GM18517 (cell line): ENCODE results near the gene RICTOR.

Experiments used
- ATAC-seq: cut with Tn5 transposase; IDR thresholded peaks from one replicate; pipeline ENCODE4 v1.9.1; 2021; ENCODE audit warnings: mild to moderate bottlenecking, moderate library complexity; ENCODE audit not compliant: unreplicated experiment

Gene RICTOR

DNA sequence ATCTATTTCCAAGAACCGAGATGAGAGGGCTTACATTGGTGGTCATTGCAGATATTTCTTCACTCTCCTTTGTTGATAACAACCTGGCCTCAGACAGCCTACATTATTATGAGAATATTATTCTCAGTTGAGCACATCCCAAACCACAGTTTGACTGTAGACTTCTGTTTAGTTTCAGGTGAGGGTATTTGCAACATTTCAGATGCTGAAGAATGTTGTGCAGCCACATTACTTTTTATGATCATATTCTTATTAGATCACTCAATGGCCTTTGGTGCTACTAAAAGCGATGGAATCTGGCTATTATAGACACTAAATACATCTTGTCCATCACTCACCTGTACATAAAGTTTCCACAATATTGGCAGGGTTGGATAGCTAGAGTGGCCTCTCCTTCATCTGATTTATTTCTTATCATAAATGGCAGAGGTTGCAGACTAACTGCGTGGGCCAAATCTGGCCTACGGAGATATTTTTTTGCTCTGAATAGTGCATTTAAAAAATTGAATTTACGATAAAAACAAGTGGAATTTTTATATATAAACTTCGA lies 26.2 kb upstream of the RICTOR start:
- ATAC-seq, result no peak

DNA sequence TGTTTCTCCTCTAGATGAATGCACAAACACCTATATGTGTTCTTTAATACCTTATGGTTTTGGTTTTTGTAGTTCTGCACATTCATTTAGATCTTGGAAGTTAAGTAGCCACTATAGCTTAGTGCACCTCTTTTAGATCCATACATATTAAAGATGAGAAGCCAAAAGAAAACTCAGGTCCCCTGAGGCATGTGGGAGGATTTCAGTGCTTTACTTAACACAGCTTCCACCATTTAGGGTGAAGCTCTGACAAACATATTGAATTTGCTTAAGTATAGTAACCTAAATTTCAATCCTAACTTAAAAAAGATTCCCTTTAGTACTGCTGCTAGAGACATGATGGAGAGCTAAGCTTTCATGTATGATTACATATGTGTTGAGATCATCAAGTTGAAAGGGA lies 25.6 kb upstream of the RICTOR start:
- ATAC-seq, result no peak

DNA sequence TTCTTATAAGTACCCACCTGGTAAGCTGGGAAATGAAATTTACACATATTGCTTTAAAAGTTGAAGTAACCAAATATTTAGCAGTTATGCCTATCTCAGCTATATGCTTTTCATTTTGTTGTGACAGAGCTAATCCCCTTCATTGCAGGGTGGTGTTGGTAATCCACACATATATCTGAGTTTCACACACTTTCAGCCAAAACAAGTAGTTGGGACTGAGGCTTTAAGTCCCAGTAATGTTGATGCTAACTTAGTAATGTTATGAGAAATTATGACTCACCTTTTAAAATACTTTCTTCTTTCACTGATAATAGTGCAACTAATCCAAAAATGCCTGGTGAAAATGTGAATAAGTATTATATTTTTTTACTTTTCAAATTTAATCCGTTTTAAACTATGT lies 19.2 kb upstream of the RICTOR start:
- no peak for ATAC-seq

DNA sequence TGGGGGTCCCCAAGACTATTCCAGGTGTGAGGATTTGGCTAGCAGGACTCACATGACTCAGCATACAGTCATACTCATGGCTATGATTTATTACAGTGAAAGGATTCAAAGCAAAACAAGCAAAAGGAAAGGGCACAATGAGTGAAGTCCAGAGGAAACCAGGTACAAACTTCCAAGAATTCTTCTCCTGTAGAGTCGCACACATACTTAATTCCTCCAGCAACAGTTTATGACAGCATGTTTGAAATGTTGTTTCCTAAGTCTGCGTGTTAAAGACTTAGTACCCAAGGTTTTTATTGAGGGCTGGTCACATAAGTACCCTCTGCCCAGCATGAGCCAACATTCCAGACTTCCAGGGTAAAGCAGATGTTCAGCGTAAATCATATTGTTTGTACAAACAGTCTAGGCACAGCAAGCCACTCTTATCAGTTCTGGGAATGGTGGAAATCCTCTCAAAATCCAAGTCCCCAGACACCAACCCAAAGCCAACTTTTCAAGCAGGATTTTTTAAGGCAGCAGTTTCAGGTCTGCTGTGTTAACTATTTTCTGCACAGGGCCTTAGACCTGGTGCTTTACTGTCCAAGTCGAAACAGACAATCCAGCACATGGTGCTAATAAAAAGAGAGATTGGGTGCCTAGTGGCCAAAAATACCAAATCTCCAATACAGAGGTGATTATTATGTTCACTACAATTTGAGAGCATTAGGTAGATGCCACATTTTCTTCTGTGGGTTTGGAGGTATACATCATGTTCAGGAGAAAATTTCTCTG lies 18.6 kb upstream of the RICTOR start:
- no peak for ATAC-seq

DNA sequence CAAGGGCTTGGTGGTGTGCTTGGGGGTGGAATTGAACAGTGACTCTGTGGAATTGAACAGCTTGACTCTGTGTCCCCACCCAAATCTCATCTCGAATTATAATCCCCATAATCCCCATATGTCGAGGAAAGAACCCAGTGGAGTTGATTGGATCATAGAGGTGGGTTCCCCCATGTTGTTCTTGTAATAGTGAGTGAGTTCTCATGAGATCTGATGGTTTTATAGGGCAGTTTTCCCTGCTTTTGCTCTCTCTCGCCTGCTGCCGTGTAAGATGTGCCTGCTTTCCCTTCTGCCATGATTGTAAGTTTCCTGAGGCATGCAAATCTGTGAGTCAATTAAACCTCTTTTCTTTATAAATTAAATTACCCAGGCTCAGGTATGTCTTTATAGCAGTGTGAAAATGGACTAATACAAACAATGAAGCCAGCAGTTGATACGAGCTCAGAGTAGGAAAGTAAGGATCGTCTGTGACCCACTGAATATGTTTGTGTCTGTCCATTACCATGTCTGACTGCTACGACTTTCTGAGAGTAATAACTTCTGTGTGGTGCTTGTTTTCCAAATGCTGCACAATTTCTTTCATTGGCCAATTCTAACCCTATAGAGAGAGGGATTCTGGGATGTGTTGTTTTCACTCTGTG lies 17.9 kb upstream of the RICTOR start:
- no peak for ATAC-seq

DNA sequence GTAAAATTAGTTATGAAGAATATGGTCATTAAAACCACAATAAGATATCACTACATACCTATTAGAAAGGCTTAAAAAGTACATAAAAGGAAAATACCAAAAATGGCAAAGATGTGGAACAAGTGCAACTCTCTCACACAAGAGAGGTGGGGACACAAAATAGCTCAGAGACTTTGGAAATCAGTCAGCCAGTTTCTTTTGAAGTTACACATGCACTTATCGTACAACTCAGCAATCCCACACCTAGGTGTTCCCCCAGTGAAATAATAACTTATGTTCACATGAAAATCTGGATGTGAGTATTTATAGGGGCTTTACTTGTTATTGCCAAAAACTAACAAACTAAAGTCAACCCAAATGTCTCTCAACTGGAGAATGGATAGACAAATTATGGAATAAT lies 9.8 kb upstream of the RICTOR start:
- ATAC-seq, result no peak

DNA sequence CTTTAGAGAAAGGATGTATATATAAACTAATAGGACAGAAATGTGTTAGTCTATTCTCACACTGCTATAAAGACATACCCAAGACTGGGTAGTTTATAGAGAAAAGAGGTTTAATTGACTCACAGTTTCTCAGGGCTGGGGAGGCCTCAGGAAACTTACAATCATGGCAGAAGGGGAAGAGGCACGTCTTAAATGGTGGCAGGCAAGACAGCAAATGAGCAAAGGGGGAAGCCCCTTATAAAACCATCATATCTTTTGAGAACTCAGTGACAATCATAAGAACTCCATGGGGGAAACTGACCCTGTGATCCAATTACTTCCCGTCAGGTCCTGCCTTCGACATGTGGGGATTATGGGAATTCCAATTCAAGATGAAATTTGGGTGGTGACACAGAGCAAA lies 8.8 kb upstream of the RICTOR start:
- ATAC-seq, result no peak

DNA sequence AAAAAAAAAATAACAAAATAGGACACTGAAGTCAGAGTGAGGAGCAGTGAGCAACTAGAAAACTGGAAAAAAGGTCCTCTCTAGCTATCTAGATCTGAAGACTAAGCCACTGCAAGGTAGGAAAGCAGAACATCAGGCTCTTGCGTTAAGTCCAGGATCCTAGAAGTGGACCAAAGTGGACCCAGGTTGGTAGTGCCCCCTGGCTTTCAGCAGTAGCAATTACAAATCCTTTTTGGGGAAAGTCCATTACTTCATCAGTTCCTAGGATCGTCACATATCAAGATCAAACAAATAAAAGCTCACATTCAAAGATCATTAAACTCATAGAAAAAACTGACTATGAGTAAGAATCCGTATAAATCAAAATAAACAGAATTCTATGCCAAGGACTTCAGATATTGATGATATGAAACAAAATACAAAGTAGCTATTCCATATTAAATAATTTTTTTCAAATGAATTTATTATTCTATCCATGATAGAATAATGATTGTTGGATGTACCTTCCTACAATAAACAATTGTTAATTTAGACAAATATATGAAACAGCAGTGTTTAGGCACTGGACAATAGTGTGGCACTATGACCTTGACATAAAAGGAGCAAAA lies 6.5 kb upstream of the RICTOR start:
- ATAC-seq, result no peak

DNA sequence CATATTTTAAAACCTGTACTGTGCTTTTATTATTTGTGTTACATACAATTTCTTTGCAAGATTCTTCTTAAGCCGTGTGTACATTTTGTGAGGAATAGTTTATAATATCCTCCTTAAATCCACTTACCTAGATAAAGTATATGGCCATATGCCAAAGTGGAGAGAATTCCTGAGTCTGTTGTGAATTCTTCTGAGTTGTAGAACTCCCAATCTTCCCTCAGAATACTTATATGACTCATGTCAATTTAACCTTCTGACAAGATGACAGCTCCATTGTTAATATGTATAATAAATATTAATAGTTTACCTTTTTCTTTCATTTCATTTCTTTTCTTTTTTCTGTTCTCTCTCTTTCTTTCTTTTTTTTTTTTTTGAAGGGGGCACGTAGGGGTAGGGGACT lies 6.0 kb upstream of the RICTOR start:
- no peak for ATAC-seq

DNA sequence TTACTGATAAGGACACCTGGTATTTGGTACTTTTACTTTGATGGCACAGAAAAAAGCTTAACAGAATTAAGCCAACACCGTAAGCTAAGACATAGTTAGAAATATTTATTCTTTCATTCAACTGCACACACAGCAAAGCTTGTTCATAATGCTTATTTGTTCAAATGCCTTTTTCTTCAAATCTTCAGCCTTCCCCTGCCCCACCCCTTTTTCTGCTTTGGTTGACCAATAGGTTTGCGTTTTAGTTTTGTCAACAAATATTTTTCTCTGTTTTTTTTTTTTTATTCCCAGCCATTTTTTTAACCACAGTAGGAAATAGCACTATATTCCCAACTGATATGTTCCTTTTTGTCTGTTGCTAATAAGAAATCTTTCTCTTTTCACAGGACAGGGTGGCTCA lies 4.9 kb upstream of the RICTOR start:
- ATAC-seq, result no peak

DNA sequence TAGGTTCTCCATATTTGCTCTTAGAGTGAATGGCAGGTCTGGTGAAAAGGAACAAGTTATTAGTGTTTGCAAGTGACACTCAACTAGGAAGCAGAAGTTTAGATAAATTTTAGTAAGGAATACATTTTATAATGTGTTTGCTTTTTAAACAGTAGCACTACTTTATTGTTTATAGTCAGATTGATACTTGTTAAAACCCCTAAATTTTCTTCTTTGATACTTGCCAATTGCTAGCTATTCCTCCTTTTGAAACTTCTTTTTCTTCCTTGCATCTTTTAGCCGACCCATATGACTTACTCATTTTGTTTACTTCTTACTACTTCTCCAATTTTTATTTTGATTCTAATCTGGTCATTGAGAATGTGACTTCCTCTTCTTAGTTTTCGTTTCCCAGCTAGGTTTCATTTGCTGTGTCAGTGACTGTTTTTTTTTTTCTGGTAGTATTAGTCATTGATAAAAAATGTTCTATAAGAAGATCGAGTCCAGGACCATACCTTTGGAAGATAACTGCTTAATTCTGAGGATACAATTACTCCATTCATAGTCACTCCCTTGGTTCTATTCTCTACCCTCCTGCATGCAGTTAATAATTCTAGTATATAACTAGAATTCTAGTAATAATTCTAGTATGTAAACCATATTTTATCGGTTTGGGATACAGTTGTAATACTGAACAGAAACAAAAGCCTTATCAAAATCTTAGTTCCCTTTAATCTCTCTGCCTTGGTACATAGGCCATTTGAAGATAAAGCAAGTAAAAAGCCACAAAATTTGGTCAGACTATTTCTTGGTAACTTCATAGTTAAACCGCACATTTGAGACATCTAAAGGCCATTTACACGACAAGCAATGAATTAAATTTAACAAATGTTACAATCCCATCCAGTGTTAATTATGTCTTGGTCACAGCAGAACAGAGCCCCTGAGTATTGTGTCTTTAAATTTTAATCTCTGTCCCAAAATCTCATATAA lies 2.8 kb upstream of the RICTOR start:
- ATAC-seq, result peak; percentile 37

DNA sequence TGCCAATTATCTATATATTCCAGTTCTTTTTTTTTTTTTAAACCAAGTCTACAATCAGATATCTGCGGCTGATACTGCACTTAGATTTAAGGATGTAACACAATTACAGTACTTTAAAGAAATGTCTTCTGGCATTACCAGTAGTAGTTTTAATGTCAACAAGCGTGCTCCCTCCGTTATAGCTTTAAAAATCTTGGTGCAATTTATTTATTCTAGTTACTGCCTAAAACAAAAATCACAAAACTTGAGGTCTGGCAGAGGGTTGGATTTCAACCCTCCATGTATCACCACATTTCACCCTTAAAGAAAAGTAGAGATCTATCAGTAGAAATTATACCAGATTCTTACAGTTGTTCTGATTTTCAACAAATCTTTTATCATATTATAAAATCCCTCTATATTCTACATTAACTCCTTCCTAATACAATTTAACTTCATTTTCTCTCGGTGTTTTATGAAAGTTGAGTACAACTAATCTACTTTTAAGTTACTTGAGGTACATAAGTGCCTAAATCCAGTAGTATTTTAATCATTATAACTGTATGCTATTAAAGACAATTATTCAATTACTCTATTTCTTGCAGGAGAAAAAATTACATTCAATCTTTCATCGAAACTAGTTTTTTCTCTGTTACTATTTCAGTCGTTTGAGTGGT lies 2.0 kb upstream of the RICTOR start:
- no peak for ATAC-seq

DNA sequence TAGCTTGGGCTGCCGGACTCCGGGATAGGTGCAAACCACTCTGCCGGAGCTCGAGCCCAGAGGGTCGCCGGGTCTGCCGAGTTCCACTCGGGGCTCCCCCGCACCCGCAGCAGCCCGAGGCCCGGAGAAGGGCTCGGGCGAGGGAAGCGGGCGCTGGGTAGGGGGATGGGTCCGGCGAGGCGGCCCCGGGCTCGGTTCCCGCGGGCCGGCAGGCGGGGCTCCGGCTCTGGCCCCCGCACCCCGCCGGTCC lies 507 bp downstream of the RICTOR start:
- ATAC-seq, result peak; percentile 19

DNA sequence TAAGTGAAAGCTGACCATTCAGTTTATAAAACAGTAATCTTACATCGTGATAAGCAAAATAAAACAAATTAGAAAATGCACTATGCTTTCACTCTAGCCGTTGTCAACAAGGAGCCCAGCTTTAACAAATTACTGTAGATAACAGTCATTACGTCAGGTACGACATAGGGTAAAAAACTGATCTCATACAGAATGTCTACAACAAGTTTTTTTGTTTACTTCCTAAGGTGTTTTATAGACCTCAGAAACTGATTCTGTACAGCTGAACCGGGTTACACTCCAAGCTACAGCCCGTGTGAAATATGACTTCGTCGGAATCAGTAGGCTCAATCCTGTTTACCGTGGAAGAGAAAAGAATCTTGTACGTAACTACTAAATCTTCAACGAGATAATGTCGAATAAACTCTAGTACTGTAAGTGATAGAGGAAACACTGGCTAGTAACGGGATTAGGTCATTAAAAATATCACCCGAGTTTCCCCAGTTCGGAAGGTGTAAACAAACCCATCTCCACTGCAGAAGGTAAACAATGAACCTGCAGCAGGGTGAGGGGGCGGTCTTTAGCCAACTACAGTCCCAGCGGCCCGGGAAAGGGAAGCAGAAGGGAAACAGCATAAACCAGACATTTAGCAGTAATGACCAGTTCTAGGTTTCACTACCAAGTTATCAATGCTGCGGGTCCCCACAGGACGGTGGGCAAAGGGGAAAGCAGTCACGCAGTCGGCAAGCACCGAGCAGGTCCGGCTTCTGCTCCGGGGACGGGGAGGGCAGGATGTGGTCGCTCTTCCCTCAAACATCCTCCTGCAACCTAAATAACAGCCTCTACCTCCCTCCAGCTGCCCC lies 1.1 kb downstream of the RICTOR start:
- ATAC-seq, result peak; percentile 38

DNA sequence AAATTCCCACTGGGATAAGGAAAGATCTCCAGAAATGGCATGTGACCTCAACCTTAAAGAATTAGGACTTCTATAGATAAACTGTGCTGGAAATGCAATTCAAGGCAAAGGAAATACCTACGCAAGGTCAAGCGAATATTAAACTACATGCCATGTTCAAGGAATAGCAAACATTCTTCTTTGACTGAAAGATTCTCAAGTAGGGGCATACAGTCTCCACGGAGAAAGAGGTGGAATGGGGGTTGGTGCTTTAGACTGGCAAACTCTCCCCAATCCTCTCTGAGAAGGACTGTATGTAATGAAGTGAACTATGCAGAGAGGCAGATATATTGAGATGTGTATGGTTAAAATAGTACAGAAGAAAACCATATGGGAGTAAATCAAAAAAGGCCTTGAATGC lies 6.1 kb downstream of the RICTOR start:
- ATAC-seq, result no peak

DNA sequence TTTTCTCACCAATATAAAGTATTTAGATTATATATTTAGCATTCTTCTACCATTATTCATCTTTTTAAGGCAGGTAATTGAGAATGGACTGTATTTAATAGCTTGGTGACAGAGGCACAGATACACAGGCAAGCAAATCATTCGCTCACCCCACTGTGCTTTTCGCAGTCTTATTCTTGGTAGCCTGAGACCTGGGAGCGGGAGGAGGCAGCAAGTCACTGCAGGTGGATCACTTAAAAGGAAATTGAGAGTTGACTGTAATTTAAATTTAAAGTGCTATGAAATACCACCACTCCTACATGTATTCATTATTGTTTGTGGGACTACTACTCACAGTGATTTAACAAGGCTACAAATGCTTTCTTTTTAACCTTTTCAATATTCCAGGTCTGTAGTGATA lies 9.7 kb downstream of the RICTOR start:
- ATAC-seq, result no peak

DNA sequence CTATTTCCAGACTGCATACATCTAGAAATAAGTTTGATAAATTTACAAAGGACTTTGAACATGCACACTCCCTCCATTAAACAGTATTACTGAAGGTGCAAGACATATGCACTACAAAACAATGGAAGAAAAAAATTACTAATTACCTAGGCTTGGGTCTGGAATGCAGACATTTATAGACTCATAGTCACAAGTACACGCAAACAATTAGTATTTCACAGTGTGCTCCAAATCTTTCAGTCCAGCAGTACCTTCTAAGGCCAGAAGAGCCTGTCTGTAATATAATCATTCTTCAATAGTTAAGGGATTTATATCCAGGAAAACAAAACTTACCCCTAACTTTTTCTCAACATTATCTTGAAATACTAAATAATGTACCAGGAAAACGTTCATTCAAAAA lies 11.2 kb downstream of the RICTOR start:
- ATAC-seq, result no peak

DNA sequence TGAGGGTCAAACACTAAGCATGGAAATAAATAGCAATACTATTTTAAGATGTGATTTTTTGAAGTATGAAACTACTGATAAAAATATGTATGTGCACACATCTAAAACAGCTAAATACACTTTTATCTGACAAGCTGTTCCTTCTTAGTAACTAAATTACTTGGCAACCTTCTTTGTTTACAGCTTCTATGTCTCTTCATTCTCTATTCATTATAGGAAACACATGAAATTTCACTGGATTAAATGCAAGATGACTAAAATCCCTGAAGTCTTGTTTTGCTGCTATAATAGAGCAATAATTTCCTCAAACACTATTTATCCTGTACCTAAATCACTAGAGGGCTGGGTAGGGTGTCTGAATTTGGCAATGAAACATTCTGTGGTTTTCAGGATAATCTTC lies 11.7 kb downstream of the RICTOR start:
- no peak for ATAC-seq

DNA sequence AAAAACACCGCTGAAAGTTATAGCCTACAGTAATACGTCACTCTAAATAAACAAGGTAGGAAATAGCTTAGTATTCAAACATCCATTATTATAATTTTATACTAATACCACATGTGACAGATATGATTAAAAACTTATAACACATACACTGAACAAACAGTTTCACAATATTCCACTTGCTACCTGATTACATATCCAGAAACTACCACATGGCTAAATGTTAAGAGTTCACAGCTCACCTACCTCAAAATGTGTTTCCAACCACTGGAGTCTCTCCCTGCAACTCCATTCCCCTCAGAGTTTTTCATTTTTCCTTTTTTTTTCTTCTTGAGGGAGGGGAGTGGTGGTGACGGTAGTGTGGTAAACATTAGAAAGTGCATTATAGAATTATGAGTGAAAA lies 12.1 kb downstream of the RICTOR start:
- no peak for ATAC-seq

DNA sequence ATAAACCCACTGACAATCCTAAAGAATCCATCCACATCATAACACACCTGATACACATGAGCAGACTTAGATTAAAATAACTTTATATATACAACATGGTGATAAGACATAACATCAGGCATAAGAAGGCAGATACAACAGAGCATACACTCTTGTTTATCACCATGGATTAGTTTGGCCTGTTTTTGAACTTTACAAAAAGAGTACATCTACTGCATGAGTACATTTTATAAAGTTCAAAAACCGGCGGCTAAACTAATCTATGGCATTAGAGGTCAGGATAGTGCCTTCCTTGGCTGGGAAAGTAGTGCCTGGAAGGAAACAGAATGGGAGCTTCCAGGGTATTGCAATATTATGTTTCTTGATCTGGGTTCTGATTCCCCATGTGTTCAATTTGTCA lies 15.1 kb downstream of the RICTOR start:
- no peak for ATAC-seq
